HG03060 (cell line): ENCODE data around the gene COMP.
"Not testable (repeated sequence)": the region's sequence is repeated elsewhere in the genome, so short reads cannot be mapped to it uniquely, and the experiment has no call there.

Source experiments
- ATAC-seq: cut with Tn5 transposase; IDR thresholded peaks from one replicate; pipeline ENCODE4 v1.9.1; 2021; ENCODE audit warnings: low read depth, moderate number of reproducible peaks; ENCODE audit not compliant: unreplicated experiment

Gene COMP

DNA sequence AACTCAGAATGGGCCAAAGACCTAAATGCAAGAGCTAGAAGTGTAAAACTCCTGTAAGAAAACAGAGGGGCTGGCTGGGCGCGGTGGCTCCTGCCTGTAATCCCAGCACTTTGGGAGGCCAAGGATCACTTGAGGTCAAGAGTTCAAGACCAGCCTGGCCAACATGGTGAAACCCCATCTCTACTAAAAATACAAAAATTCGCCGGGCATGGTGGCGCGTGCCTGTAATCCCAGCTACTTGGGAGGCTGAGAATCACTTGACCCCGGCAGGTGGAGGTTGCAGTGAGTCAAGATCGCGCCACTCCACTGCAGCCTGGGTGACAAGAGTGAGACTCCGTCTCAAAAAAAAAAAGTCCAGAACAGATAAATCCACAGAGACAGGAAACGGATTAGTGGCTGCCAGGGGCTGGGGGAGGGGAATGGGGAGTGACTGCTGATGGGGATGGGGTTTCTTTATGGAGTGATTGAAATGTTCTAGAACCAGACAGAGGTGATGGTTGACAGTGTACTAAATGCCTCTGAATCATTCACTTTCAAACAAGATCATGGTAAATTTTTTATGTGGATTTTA, 57.3 kb downstream of the COMP start:
- ATAC-seq, result not testable (repeated sequence)

DNA sequence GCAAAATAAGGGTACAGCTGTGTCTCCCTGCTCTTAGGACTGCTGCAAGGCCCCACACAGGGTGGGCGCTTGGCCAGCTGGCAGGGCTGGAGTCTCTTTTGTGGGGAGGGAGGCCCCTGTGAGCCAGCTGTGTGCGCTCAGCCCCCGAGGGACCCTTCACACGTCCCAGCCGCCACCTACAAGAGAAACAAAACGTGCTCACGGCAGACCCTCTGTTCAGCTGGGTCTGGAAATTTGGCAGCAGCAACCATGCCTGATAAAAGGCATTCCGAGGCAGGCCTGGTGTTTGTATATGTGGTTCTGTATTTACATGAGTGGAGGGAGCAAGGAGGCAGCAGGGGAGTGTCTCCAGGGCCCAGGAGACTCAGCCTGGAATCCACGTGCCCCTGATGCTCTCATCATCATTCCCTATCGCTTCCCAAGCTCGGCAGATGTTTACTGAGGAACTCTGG, 57.9 kb downstream of the COMP start:
- no peak for ATAC-seq
